ENCODE results near the gene DAAM1. TPM values are rescaled to one million over a fixed set of nuclear protein-coding genes. Genes with fewer than 3 reads are reported as not detected.

Gene DAAM1
- total RNA-seq, 3 donors from 2014 or later: 50.1 to 95.9 (median 64.2) TPM

GRCh38 chr14:59199614-59200013, 11.1 kb downstream of the DAAM1 start:
- TF ChIP-seq POLR2AphosphoS5 (IDR thresholded peaks at IDR 0.05) (no peak), POLR2A (IDR thresholded peaks at IDR 0.05) (no peak), CTCF (IDR thresholded peaks at IDR 0.05) (no peak)
- H3K27me3 ChIP-seq: no peaks in the 10 kb centered on the region
- intact Hi-C loops (cut with DNase I; ENCODE audit: low total_unique reads): no loop called here
- H3K27ac ChIP-seq: no peak overlapping the region
- H3K9me3 ChIP-seq: no peaks in the 10 kb centered on the region
- H3K4me3 ChIP-seq: no peak overlapping the region
- no peak for DNase-seq (ENCODE audit: low spot score in 2 of 2)
- no peaks in the 10 kb centered on the region for H3K36me3 ChIP-seq
- no peaks in the 10 kb centered on the region for H3K4me1 ChIP-seq

- no peak for DNase-seq (ENCODE audit: low spot score in 2 of 2)
- TF ChIP-seq POLR2AphosphoS5 (IDR thresholded peaks at IDR 0.05) (no peak), CTCF (IDR thresholded peaks at IDR 0.05) (no peak), POLR2A (IDR thresholded peaks at IDR 0.05) (no peak)
- intact Hi-C loops (cut with DNase I; ENCODE audit: low total_unique reads): no loop called here
Observed at GRCh38 chr14:59200195-59200594, 11.7 kb downstream of the DAAM1 start.

GRCh38 chr14:59202031-59202430, 13.6 kb downstream of the DAAM1 start:
- no peak for DNase-seq (ENCODE audit: low spot score in 2 of 2)
- no peaks in the 10 kb centered on the region for H3K9me3 ChIP-seq
- no peaks in the 10 kb centered on the region for H3K27me3 ChIP-seq
- no peak overlapping the region for H3K4me3 ChIP-seq
- no peak overlapping the region for H3K27ac ChIP-seq
- no peaks in the 10 kb centered on the region for H3K36me3 ChIP-seq
- intact Hi-C loops (cut with DNase I; ENCODE audit: low total_unique reads): no loop called here
- TF ChIP-seq POLR2AphosphoS5 (IDR thresholded peaks at IDR 0.05): no peak
- TF ChIP-seq CTCF (IDR thresholded peaks at IDR 0.05): no peak
- no peak for TF ChIP-seq POLR2A (IDR thresholded peaks at IDR 0.05)
- H3K4me1 ChIP-seq: no peaks in the 10 kb centered on the region

More at GRCh38 chr14:59200195-59200594, 11.7 kb downstream of the DAAM1 start:
- Histone ChIP-seq H3K27ac (no peak overlapping the region), H3K4me3 (no peak overlapping the region), H3K36me3 (no peaks in the 10 kb centered on the region), H3K27me3 (no peaks in the 10 kb centered on the region), H3K9me3 (no peaks in the 10 kb centered on the region), H3K4me1 (no peaks in the 10 kb centered on the region)

DNA sequence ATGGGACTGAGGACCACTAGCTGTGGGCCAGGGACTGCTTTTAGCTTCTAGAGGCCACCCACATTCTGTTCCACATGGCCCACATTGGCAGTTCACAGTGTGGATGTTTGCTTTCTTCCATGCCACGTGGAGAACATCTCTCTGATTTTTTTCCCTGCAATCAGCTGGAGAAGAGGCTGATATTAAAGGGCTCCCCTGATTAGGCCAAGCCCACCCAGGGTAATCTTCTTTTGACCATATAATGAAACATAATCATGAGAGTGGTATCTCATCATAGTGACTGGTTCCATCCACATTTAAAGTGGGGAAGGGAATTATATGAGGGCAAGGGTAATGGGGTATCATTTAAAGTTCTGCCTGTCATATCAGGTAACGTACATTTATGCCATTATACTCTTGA, 15.8 kb downstream of the DAAM1 start:
- no peak for DNase-seq (ENCODE audit: low spot score in 2 of 2)
- Histone ChIP-seq H3K27ac (no peak overlapping the region), H3K9me3 (no peaks in the 10 kb centered on the region), H3K36me3 (no peaks in the 10 kb centered on the region), H3K27me3 (no peaks in the 10 kb centered on the region), H3K4me1 (no peaks in the 10 kb centered on the region), H3K4me3 (no peak overlapping the region)
- TF ChIP-seq POLR2AphosphoS5 (IDR thresholded peaks at IDR 0.05) (no peak), POLR2A (IDR thresholded peaks at IDR 0.05) (no peak), CTCF (IDR thresholded peaks at IDR 0.05) (no peak)
- intact Hi-C loops (cut with DNase I; ENCODE audit: low total_unique reads): no loop called here

DNA sequence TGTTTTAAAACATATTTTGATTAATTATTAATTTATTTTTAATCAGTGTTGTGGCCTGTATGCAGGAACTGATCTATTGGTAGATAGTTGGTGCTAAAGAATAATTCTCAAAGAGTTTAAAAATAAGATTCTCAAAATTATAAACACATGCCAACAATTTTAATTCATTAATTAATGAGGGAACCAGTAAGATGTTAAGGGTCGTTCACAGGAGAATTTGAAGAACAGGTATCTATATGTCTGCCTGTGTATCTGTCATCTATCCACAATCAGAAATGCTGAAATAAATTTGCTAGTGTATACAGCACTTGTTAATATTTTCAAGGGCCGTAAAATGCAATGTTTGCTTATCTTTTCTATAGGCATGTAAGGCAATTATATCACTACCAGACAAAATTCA, 18.4 kb downstream of the DAAM1 start:
- no peak for TF ChIP-seq POLR2AphosphoS5 (IDR thresholded peaks at IDR 0.05)
- TF ChIP-seq CTCF (IDR thresholded peaks at IDR 0.05): no peak
- TF ChIP-seq POLR2A (IDR thresholded peaks at IDR 0.05): no peak
- DNase-seq (ENCODE audit: low spot score in 2 of 2): no peak
- no peaks in the 10 kb centered on the region for H3K4me1 ChIP-seq
- no peaks in the 10 kb centered on the region for H3K36me3 ChIP-seq
- H3K4me3 ChIP-seq: no peak overlapping the region
- H3K27me3 ChIP-seq: no peaks in the 10 kb centered on the region
- no peak overlapping the region for H3K27ac ChIP-seq
- no peaks in the 10 kb centered on the region for H3K9me3 ChIP-seq
- intact Hi-C loops (cut with DNase I; ENCODE audit: low total_unique reads): no loop called here

All from breast epithelium (tissue), 4 donors.